H9 (cell line): ENCODE data around the gene KCNH1. TPM values are rescaled to one million over a fixed set of nuclear protein-coding genes. Genes with fewer than 3 reads are reported as not detected.

Experiments used
- DNase-seq: peaks from one replicate; pipeline ENCODE4 v3.0.0-alpha.2; 2017
- H2AFZ ChIP-seq: one replicate; pipeline ENCODE4 v1.6.1; 2013; ENCODE audit warnings: mild to moderate bottlenecking, low read length, control low read depth, moderate library complexity
- H2AK5ac ChIP-seq: 2 replicates; pipeline ENCODE4 v1.6.1; 2013; ENCODE audit warnings: low read length, control low read depth, mixed read lengths; ENCODE audit not compliant: insufficient read length
- H2BK120ac ChIP-seq: one replicate; pipeline ENCODE4 v1.6.1; 2013; ENCODE audit warnings: low read depth, mild to moderate bottlenecking, low read length, control low read depth, inconsistent platforms; ENCODE audit not compliant: poor library complexity, severe bottlenecking
- H2BK12ac ChIP-seq: 2 replicates; pipeline ENCODE4 v1.6.1; 2013; ENCODE audit warnings: low read length, control low read depth, mixed read lengths, low read depth; ENCODE audit not compliant: insufficient read length
- H2BK15ac ChIP-seq: 2 replicates; pipeline ENCODE4 v1.6.1; 2013; ENCODE audit warnings: low read depth, low read length, control low read depth
- H2BK20ac ChIP-seq: one replicate; pipeline ENCODE4 v1.6.1; 2013; ENCODE audit warnings: low read depth, mild to moderate bottlenecking, low read length, control low read depth, inconsistent platforms; ENCODE audit not compliant: poor library complexity, severe bottlenecking
- H2BK5ac ChIP-seq: 2 replicates; pipeline ENCODE4 v1.6.1; 2013; ENCODE audit warnings: low read length, control low read depth, mixed read lengths; ENCODE audit not compliant: insufficient read length
- H3K14ac ChIP-seq: 2 replicates; pipeline ENCODE4 v1.6.1; 2013; ENCODE audit warnings: low read length, control low read depth; ENCODE audit not compliant: insufficient read depth
- H3K18ac ChIP-seq: 2 replicates; pipeline ENCODE4 v1.6.1; 2013; ENCODE audit warnings: low read depth, mild to moderate bottlenecking, mixed read lengths, low read length, control low read depth; ENCODE audit not compliant: insufficient read length
- H3K23ac ChIP-seq: 2 replicates; pipeline ENCODE4 v1.6.1; 2013; ENCODE audit warnings: low read length, control low read depth, mixed read lengths, low read depth; ENCODE audit not compliant: insufficient read length
- H3K23me2 ChIP-seq: 2 replicates; pipeline ENCODE4 v1.6.1; 2013; ENCODE audit warnings: low read depth, mild to moderate bottlenecking, mixed read lengths, low read length, control low read depth; ENCODE audit not compliant: insufficient read length, poor library complexity, severe bottlenecking
- H3K27ac ChIP-seq: 2 replicates; pipeline ENCODE4 v1.5.1; 2013; ENCODE audit warnings: low read length, control low read depth, mixed read lengths, low read depth; ENCODE audit not compliant: insufficient read length
- H3K27me3 ChIP-seq: 2 replicates; pipeline ENCODE4 v1.6.1; 2013; ENCODE audit warnings: low read length, control low read depth, inconsistent platforms; ENCODE audit not compliant: insufficient read depth
- H3K4ac ChIP-seq: 2 replicates; pipeline ENCODE4 v1.6.1; 2013; ENCODE audit warnings: low read depth, mild to moderate bottlenecking, control low read depth, inconsistent platforms, low read length, moderate library complexity
- H3K4me1 ChIP-seq: 2 replicates; pipeline ENCODE4 v1.6.1; 2013; ENCODE audit warnings: low read length, control low read depth, inconsistent platforms; ENCODE audit not compliant: insufficient read depth
- H3K4me2 ChIP-seq: 2 replicates; pipeline ENCODE4 v1.6.1; 2013; ENCODE audit warnings: low read length, control low read depth, mixed read lengths; ENCODE audit not compliant: insufficient read length, insufficient read depth
- H3K56ac ChIP-seq: 2 replicates; pipeline ENCODE4 v1.6.1; 2013; ENCODE audit warnings: low read depth, mild to moderate bottlenecking, mixed read lengths, low read length, control low read depth; ENCODE audit not compliant: insufficient read length
- H3K79me1 ChIP-seq: 2 replicates; pipeline ENCODE4 v1.6.1; 2013; ENCODE audit warnings: low read depth, mild to moderate bottlenecking, moderate library complexity, low read length, control low read depth, inconsistent platforms; ENCODE audit not compliant: insufficient read depth, poor library complexity, severe bottlenecking
- H3K79me2 ChIP-seq: 2 replicates; pipeline ENCODE4 v1.6.1; 2013; ENCODE audit warnings: low read length, control low read depth, inconsistent platforms; ENCODE audit not compliant: insufficient read depth
- H3K9ac ChIP-seq: 2 replicates; pipeline ENCODE4 v1.6.1; 2013; ENCODE audit warnings: low read length, control low read depth, mixed read lengths; ENCODE audit not compliant: insufficient read length; ENCODE audit errors: extremely low read depth
- H3K9me3 ChIP-seq: one replicate; pipeline ENCODE4 v1.6.1; 2013; ENCODE audit warnings: low read depth, low read length, inconsistent platforms; ENCODE audit not compliant: control insufficient read depth
- H3T11ph ChIP-seq: one replicate; pipeline ENCODE4 v1.6.1; 2013; ENCODE audit warnings: mild to moderate bottlenecking, low read length, control low read depth, inconsistent platforms
- H4K20me1 ChIP-seq: one replicate; pipeline ENCODE4 v1.6.1; 2013; ENCODE audit not compliant: control insufficient read depth, insufficient read length, insufficient read depth
- H4K5ac ChIP-seq: 2 replicates; pipeline ENCODE4 v1.6.1; 2013; ENCODE audit warnings: low read depth, mild to moderate bottlenecking, mixed read lengths, low read length, control low read depth; ENCODE audit not compliant: insufficient read length
- H4K8ac ChIP-seq: replicated peaks from 2 replicates; pipeline ENCODE4 v1.6.1; 2013; ENCODE audit warnings: low read length, control low read depth, mixed read lengths, low read depth; ENCODE audit not compliant: insufficient read length
- H4K91ac ChIP-seq: 2 replicates; pipeline ENCODE4 v1.6.1; 2013; ENCODE audit warnings: low read depth, mild to moderate bottlenecking, moderate library complexity, mixed read lengths, low read length, control low read depth; ENCODE audit not compliant: insufficient read length
- H3K27ac Mint-ChIP-seq, 3 experiments: 2 replicates in 2 of 3; 3 replicates in 1 of 3; pipeline ENCODE4 v1.8.0; 2020 to 2021; ENCODE audit warnings: mixed read lengths in 3 of 3, mild to moderate bottlenecking in 1 of 3, moderate library complexity in 1 of 3
- H3K27me3 Mint-ChIP-seq: 2 replicates; pipeline ENCODE4 v1.8.0; 2021; ENCODE audit warnings: low read depth, mild to moderate bottlenecking, moderate library complexity, mixed read lengths
- H3K36me3 Mint-ChIP-seq, 3 experiments: 2 replicates in 2 of 3; 3 replicates in 1 of 3; pipeline ENCODE4 v1.8.0; 2020 to 2021; ENCODE audit warnings: low read depth in 3 of 3, mixed read lengths in 3 of 3; ENCODE audit not compliant: insufficient read depth in 1 of 3
- H3K4me1 Mint-ChIP-seq, 2 experiments: 2 replicates each; pipeline ENCODE4 v1.8.0; 2020; ENCODE audit warnings: mixed read lengths in 2 of 2
- H3K4me3 Mint-ChIP-seq, 2 experiments: 2 replicates in 1 of 2; 3 replicates in 1 of 2; pipeline ENCODE4 v1.8.0; 2020 to 2021; ENCODE audit warnings: mild to moderate bottlenecking in 2 of 2, mixed read lengths in 2 of 2, moderate library complexity in 1 of 2
- H3K9me3 Mint-ChIP-seq, 2 experiments: 2 replicates in 1 of 2; 3 replicates in 1 of 2; pipeline ENCODE4 v1.8.0; 2020; ENCODE audit warnings: mild to moderate bottlenecking in 2 of 2, mixed read lengths in 2 of 2, moderate library complexity in 1 of 2
- WGBS: extraction: QIAGEN DNeasy Blood & Tissue Kit; methylation state at CpG from one replicate; pipeline ENCODE4 v1.1.7; 2013; ENCODE audit warnings: missing lambda C conversion rate, low lambda C conversion rate, mixed read lengths; ENCODE audit not compliant: insufficient read length; ENCODE audit errors: extremely low coverage; 5-methylcytosine and 5-hydroxymethylcytosine counted together
- total RNA-seq: library from RNA; stranded (reverse); gene quantifications from 2 replicates; pipeline ENCODE4 v1.2.1, GENCODE V29; 2021
- TF ChIP-seq, protein P1 (sequence below): fragments of 200-600 bp; sonication (generic); conservative IDR thresholded peaks from 3 replicates; pipeline ENCODE4 v1.8.0; 2021; ENCODE audit warnings: antibody characterized with exemption, mild to moderate bottlenecking

KCNH1 gene
- total RNA-seq, 1 experiment from 2014 or later: 0.11 TPM

DNA sequence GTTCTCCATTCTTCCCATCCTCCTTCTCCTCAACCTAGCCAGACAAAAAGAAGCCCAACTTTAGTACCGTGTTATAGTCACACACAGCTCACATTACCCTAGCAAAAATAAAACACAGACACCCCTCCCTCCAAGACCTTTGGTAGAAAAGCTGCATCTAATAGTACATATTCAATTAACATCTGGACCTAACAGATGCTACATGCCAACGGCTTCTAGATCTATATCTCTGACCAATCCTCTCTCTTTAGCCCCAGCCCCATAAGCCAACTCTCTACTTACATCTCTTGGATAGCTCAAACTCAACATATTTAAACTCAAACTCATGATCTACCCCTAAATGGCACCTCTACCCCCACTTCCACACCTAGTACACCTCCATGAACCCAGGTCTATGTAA, 233.1 kb downstream of the KCNH1 start:
- H3K4me1 Mint-ChIP-seq: no peaks in the 10 kb centered on the region
- H3K27ac ChIP-seq: no peak overlapping the region
- H3K79me1 ChIP-seq: no peaks in the 10 kb centered on the region
- no peak overlapping the region for H3K4me3 Mint-ChIP-seq
- no peaks in the 10 kb centered on the region for H3K27me3 ChIP-seq
- TF ChIP-seq, protein P1, sequence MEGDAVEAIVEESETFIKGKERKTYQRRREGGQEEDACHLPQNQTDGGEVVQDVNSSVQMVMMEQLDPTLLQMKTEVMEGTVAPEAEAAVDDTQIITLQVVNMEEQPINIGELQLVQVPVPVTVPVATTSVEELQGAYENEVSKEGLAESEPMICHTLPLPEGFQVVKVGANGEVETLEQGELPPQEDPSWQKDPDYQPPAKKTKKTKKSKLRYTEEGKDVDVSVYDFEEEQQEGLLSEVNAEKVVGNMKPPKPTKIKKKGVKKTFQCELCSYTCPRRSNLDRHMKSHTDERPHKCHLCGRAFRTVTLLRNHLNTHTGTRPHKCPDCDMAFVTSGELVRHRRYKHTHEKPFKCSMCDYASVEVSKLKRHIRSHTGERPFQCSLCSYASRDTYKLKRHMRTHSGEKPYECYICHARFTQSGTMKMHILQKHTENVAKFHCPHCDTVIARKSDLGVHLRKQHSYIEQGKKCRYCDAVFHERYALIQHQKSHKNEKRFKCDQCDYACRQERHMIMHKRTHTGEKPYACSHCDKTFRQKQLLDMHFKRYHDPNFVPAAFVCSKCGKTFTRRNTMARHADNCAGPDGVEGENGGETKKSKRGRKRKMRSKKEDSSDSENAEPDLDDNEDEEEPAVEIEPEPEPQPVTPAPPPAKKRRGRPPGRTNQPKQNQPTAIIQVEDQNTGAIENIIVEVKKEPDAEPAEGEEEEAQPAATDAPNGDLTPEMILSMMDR: no peak
- H3K27ac Mint-ChIP-seq: no peak overlapping the region
- no CpG with 5 or more reads among the region's 2 CpGs for WGBS
- no peak overlapping the region for H3K14ac ChIP-seq
- no peak overlapping the region for H3K23ac ChIP-seq
- H2AK5ac ChIP-seq: no peak overlapping the region
- H2BK20ac ChIP-seq: no peak overlapping the region
- H2BK15ac ChIP-seq: no peak overlapping the region
- no peak overlapping the region for H4K5ac ChIP-seq
- H3K9me3 Mint-ChIP-seq: no peaks in the 10 kb centered on the region
- no peak overlapping the region for H3K56ac ChIP-seq
- no peaks in the 10 kb centered on the region for H3K4me1 ChIP-seq
- no peaks in the 10 kb centered on the region for H3K23me2 ChIP-seq
- no peak overlapping the region for H3K4me2 ChIP-seq
- H2BK5ac ChIP-seq: no peak overlapping the region
- DNase-seq: no peak
- no peak overlapping the region for H3K18ac ChIP-seq
- H3T11ph ChIP-seq: no peak overlapping the region
- no peak overlapping the region for H2AFZ ChIP-seq
- H3K79me2 ChIP-seq: no peaks in the 10 kb centered on the region
- peaks cover 17% of the 10 kb centered on the region for H3K27me3 Mint-ChIP-seq
- H4K20me1 ChIP-seq: no peaks in the 10 kb centered on the region
- H3K9ac ChIP-seq: no peak overlapping the region
- H2BK12ac ChIP-seq: no peak overlapping the region
- no peak overlapping the region for H4K8ac ChIP-seq
- no peaks in the 10 kb centered on the region for H3K36me3 Mint-ChIP-seq
- H4K91ac ChIP-seq: no peak overlapping the region
- no peak overlapping the region for H2BK120ac ChIP-seq
- no peaks in the 10 kb centered on the region for H3K9me3 ChIP-seq
- H3K4ac ChIP-seq: no peak overlapping the region
